ENCODE results near the gene MICAL2.
A peak's percentile ranks its signal among the peaks of the same experiment; 100 is the strongest.

MICAL2 gene

GRCh38 chr11:12269446-12270214 lies 159.2 kb downstream of the MICAL2 start:
- Mint-ChIP-seq H3K9me3 (no peaks in the 10 kb centered on the region), H3K27ac (peak overlapping the region; percentile 13), H3K36me3 (peaks cover 4% of the 10 kb centered on the region), H3K4me3 (no peak overlapping the region), H3K4me1 (peaks cover 4% of the 10 kb centered on the region)
- peak; percentile 19 for ATAC-seq
- DNase-seq (ENCODE audit: low spot score in 2 of 2), result no peak

- Mint-ChIP-seq H3K4me3 (no peak overlapping the region), H3K4me1 (peaks cover 11% of the 10 kb centered on the region)
These were observed 159.9 kb downstream of the MICAL2 start for GRCh38 chr11:12270215-12270797.

GRCh38 chr11:12270817-12271216 lies 160.4 kb downstream of the MICAL2 start:
- no peak for DNase-seq (ENCODE audit: low spot score in 2 of 2)
- H3K27ac Mint-ChIP-seq, result peak overlapping the region; percentile 58
- ATAC-seq, result no peak
- no peaks in the 10 kb centered on the region for H3K9me3 Mint-ChIP-seq
- peaks cover 4% of the 10 kb centered on the region for H3K36me3 Mint-ChIP-seq
- H3K4me1 Mint-ChIP-seq, result peaks cover 11% of the 10 kb centered on the region
- no peak overlapping the region for H3K4me3 Mint-ChIP-seq

More at GRCh38 chr11:12270215-12270797, 159.9 kb downstream of the MICAL2 start:
- DNase-seq (ENCODE audit: low spot score in 2 of 2) (no peak), ATAC-seq (no peak)
- Mint-ChIP-seq H3K36me3 (peaks cover 4% of the 10 kb centered on the region), H3K9me3 (no peaks in the 10 kb centered on the region), H3K27ac (peak overlapping the region; percentile 58)

GRCh38 chr11:12271241-12271640 lies 160.9 kb downstream of the MICAL2 start:
- ATAC-seq (no peak), DNase-seq (ENCODE audit: low spot score in 2 of 2) (no peak)
- peaks cover 11% of the 10 kb centered on the region for H3K4me1 Mint-ChIP-seq
- H3K4me3 Mint-ChIP-seq, result no peak overlapping the region
- peak overlapping the region; percentile 58 for H3K27ac Mint-ChIP-seq
- no peaks in the 10 kb centered on the region for H3K9me3 Mint-ChIP-seq
- H3K36me3 Mint-ChIP-seq, result peaks cover 4% of the 10 kb centered on the region

- Mint-ChIP-seq H3K4me3 (no peak overlapping the region), H3K36me3 (peaks cover 4% of the 10 kb centered on the region), H3K4me1 (peaks cover 11% of the 10 kb centered on the region), H3K27ac (peak overlapping the region; percentile 44), H3K9me3 (no peaks in the 10 kb centered on the region)
- ATAC-seq (no peak), DNase-seq (ENCODE audit: low spot score in 2 of 2) (no peak)
These were observed 161.5 kb downstream of the MICAL2 start for GRCh38 chr11:12271826-12272366.

- Mint-ChIP-seq H3K9me3 (no peaks in the 10 kb centered on the region), H3K36me3 (peaks cover 4% of the 10 kb centered on the region), H3K27ac (peak overlapping the region; percentile 60), H3K4me1 (peaks cover 11% of the 10 kb centered on the region), H3K4me3 (no peak overlapping the region)
- ATAC-seq (no peak), DNase-seq (ENCODE audit: low spot score in 2 of 2) (no peak)
These were observed 162.6 kb downstream of the MICAL2 start for GRCh38 chr11:12272821-12273617.

- H3K4me1 Mint-ChIP-seq, result peaks cover 11% of the 10 kb centered on the region
- H3K4me3 Mint-ChIP-seq, result no peak overlapping the region
- ATAC-seq (no peak), DNase-seq (ENCODE audit: low spot score in 2 of 2) (no peak)
- H3K27ac Mint-ChIP-seq, result peak overlapping the region; percentile 60
- H3K36me3 Mint-ChIP-seq, result peaks cover 4% of the 10 kb centered on the region
- no peaks in the 10 kb centered on the region for H3K9me3 Mint-ChIP-seq
These were observed 163.2 kb downstream of the MICAL2 start for GRCh38 chr11:12273618-12273995.

- H3K4me3 Mint-ChIP-seq, result no peak overlapping the region
- H3K36me3 Mint-ChIP-seq, result peaks cover 4% of the 10 kb centered on the region
- no peaks in the 10 kb centered on the region for H3K9me3 Mint-ChIP-seq
- H3K27ac Mint-ChIP-seq, result peak overlapping the region; percentile 60
- no peak for DNase-seq (ENCODE audit: low spot score in 2 of 2)
- H3K4me1 Mint-ChIP-seq, result peaks cover 11% of the 10 kb centered on the region
- no peak for ATAC-seq
These were observed 163.7 kb downstream of the MICAL2 start for GRCh38 chr11:12274056-12274455.

GRCh38 chr11:12274558-12275197 lies 164.3 kb downstream of the MICAL2 start:
- no peak overlapping the region for H3K4me3 Mint-ChIP-seq
- no peak for DNase-seq (ENCODE audit: low spot score in 2 of 2)
- peak overlapping the region; percentile 56 for H3K27ac Mint-ChIP-seq

GRCh38 chr11:12275818-12276217 lies 165.4 kb downstream of the MICAL2 start:
- DNase-seq (ENCODE audit: low spot score in 2 of 2), result no peak
- Mint-ChIP-seq H3K36me3 (peaks cover 4% of the 10 kb centered on the region), H3K9me3 (no peaks in the 10 kb centered on the region), H3K27ac (no peak overlapping the region), H3K4me3 (no peak overlapping the region), H3K4me1 (peaks cover 17% of the 10 kb centered on the region)
- ATAC-seq, result no peak

More at GRCh38 chr11:12274558-12275197, 164.3 kb downstream of the MICAL2 start:
- no peaks in the 10 kb centered on the region for H3K9me3 Mint-ChIP-seq
- H3K4me1 Mint-ChIP-seq, result peaks cover 11% of the 10 kb centered on the region
- peaks cover 4% of the 10 kb centered on the region for H3K36me3 Mint-ChIP-seq
- ATAC-seq, result peak; percentile 15

- DNase-seq (ENCODE audit: low spot score in 2 of 2) (no peak), ATAC-seq (no peak)
- Mint-ChIP-seq H3K4me1 (peaks cover 22% of the 10 kb centered on the region), H3K4me3 (no peak overlapping the region), H3K36me3 (peaks cover 4% of the 10 kb centered on the region), H3K27ac (peak overlapping the region; percentile 10), H3K9me3 (no peaks in the 10 kb centered on the region)
These were observed 166.0 kb downstream of the MICAL2 start for GRCh38 chr11:12276356-12276755.

GRCh38 chr11:12276831-12277475 lies 166.6 kb downstream of the MICAL2 start:
- Mint-ChIP-seq H3K27ac (peak overlapping the region; percentile 10), H3K9me3 (no peaks in the 10 kb centered on the region), H3K4me1 (peaks cover 26% of the 10 kb centered on the region), H3K36me3 (peaks cover 4% of the 10 kb centered on the region), H3K4me3 (no peak overlapping the region)
- ATAC-seq, result no peak
- no peak for DNase-seq (ENCODE audit: low spot score in 2 of 2)

- H3K4me1 Mint-ChIP-seq, result peaks cover 26% of the 10 kb centered on the region
- H3K4me3 Mint-ChIP-seq, result no peak overlapping the region
- peak overlapping the region; percentile 76 for H3K27ac Mint-ChIP-seq
- peaks cover 4% of the 10 kb centered on the region for H3K36me3 Mint-ChIP-seq
- DNase-seq (ENCODE audit: low spot score in 2 of 2) (no peak), ATAC-seq (no peak)
- no peaks in the 10 kb centered on the region for H3K9me3 Mint-ChIP-seq
These were observed 168.6 kb downstream of the MICAL2 start for GRCh38 chr11:12278766-12279671.

- no peaks in the 10 kb centered on the region for H3K9me3 Mint-ChIP-seq
- no peak overlapping the region for H3K4me3 Mint-ChIP-seq
- DNase-seq (ENCODE audit: low spot score in 2 of 2) (no peak), ATAC-seq (no peak)
- peaks cover under 1% of the 10 kb centered on the region for H3K36me3 Mint-ChIP-seq
- peaks cover 21% of the 10 kb centered on the region for H3K4me1 Mint-ChIP-seq
- H3K27ac Mint-ChIP-seq, result no peak overlapping the region
These were observed 169.3 kb downstream of the MICAL2 start for GRCh38 chr11:12279672-12280108.
